Lung (tissue), 12 donors: Measurements from ENCODE around the gene NUDT16L1. TPM values are rescaled to one million over a fixed set of nuclear protein-coding genes. Genes with fewer than 3 reads are reported as not detected.

Source experiments
- ATAC-seq: fragments of 200-7000 bp; cut with Tn5 transposase; one replicate; pipeline ENCODE4 v1.9.1; 2020; ENCODE audit warnings: moderate number of reproducible peaks; ENCODE audit not compliant: insufficient read depth, low FRiP score
- DNase-seq, 3 donors: peaks; one replicate each; pipeline ENCODE4 v3.0.0-alpha.2; 2013 to 2017
- H3K27ac ChIP-seq, 2 donors: one replicate each; pipeline ENCODE4 v1.5.1; 2013; ENCODE audit warnings: mild to moderate bottlenecking in 2 of 2, moderate library complexity in 2 of 2, control low read depth in 1 of 2, inconsistent platforms in 1 of 2, low read depth in 1 of 2, low read length in 1 of 2
- H3K27me3 ChIP-seq, 3 donors: one replicate each; pipeline ENCODE4 v1.5.1; 2013; ENCODE audit warnings: low read length in 2 of 3; ENCODE audit not compliant: control insufficient read depth in 3 of 3, insufficient read depth in 3 of 3
- H3K36me3 ChIP-seq, 4 donors: one replicate each; pipeline ENCODE4 v1.5.1; 2013; ENCODE audit warnings: low read length in 4 of 4, mild to moderate bottlenecking in 1 of 4, moderate library complexity in 1 of 4; ENCODE audit not compliant: control insufficient read depth in 4 of 4, insufficient read depth in 4 of 4
- H3K4me1 ChIP-seq, 5 donors: one replicate each; pipeline ENCODE4 v1.5.1; 2013; ENCODE audit warnings: low read length in 5 of 5, mild to moderate bottlenecking in 2 of 5, moderate library complexity in 1 of 5; ENCODE audit not compliant: control insufficient read depth in 5 of 5, insufficient read depth in 5 of 5
- H3K4me3 ChIP-seq: one replicate; pipeline ENCODE4 v1.5.1; 2013; ENCODE audit warnings: mild to moderate bottlenecking, control low read depth, moderate library complexity
- H3K9ac ChIP-seq, 2 donors: one replicate each; pipeline ENCODE4 v1.5.1; 2013; ENCODE audit warnings: low read length in 2 of 2, control low read depth in 1 of 2; ENCODE audit not compliant: insufficient read depth in 1 of 2
- H3K9me3 ChIP-seq, 4 donors: one replicate each; pipeline ENCODE4 v1.5.1; 2013; ENCODE audit warnings: low read length in 3 of 4, mild to moderate bottlenecking in 1 of 4, moderate library complexity in 1 of 4; ENCODE audit not compliant: control insufficient read depth in 4 of 4, insufficient read depth in 3 of 4
- WGBS, 2 donors: extraction: QIAGEN DNeasy Blood & Tissue Kit; methylation state at CpG; one replicate each; pipeline ENCODE4 v1.1.7; 2013; 5-methylcytosine and 5-hydroxymethylcytosine counted together
- polyA plus RNA-seq, 2 donors: library from polyadenylated mRNA; stranded (reverse); fragments of 200-250 nt; gene quantifications; one replicate each; pipeline ENCODE4 v1.2.1, GENCODE V29; 2013
- total RNA-seq, 2 donors: library from RNA; depleted of rRNA in 1 of 2; stranded (reverse); fragments of >200 nt in 1 of 2; gene quantifications; one replicate each; pipeline ENCODE4 v1.2.1, GENCODE V29; 2014 to 2021
- TF ChIP-seq, protein P1 (sequence below): IDR thresholded peaks from 2 replicates; pipeline ENCODE4 v1.5.1; 2012; ENCODE audit warnings: mild to moderate bottlenecking; ENCODE audit errors: control extremely low read depth, extremely low read depth
- donor health status: control.
- donor health status: control.
- donor health status: Bipolar disorder and iron deficiency.
- donor health status: healthy.
- donor health status: DM: yes; HTN: yes; CAD: no.

NUDT16L1 gene
- total and polyA plus RNA-seq, 4 donors, result 27.8 to 41.3 (median 32.3) TPM

DNA sequence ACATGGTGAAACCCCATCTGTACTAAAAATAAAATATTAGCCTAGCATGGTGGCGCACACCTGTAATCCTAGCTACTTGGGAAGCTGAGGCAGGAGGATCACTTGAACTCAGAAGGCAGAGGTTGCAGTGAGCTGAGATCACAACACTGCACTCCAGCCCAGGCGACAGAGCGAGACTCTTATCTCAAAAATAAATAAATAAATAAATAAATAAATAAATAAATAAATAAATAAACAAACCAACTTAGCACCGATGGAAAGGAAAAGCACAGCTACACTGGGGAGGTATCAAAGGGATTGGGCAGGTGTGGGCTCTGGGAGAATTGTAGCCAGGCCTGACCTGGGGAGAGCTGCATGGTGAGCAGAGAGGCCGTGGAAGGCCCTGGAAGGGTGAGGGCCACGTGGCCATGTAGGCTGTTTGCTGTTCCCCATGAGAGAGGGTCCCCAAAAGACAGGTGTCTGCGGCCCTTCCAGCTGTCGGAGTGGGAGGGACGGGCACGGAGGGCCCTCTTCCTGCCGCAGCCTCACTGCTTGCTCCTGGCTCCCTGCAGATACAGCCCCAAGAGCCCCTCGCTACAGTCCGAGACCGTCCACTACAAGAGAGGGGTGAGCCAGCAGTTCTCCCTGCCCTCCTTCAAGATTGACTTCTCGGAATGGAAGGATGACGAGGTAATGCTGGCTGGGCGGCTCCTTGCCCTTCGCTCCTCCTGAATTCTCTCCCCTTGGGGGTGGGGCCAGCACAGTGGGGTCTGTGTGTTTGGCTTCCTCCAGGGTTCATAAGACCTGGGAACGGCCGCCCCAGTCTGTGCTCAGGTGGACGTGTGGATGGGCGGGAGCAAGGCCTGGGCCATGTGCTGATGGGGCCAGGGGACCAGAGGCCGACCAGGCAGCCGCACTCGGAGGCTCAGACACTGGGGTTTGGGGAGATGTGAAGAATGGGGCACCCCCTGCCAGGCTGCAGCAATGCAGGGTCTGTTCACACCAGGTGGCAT is 36.4 kb upstream of the NUDT16L1 start:
- H3K36me3 ChIP-seq, result peaks cover under 1 to 57% (median 19%) of the 10 kb centered on the region in 4 donors
- peaks cover 0 to 19% (median 16%) of the 10 kb centered on the region in 5 donors for H3K4me1 ChIP-seq
- H3K9ac ChIP-seq, result no peak overlapping the region
- WGBS, 2 donors, result 93 to 96% methylated on average over 25 of the region's 25 CpGs
- no peak for DNase-seq
- no peak for ATAC-seq
- TF ChIP-seq, protein P1, sequence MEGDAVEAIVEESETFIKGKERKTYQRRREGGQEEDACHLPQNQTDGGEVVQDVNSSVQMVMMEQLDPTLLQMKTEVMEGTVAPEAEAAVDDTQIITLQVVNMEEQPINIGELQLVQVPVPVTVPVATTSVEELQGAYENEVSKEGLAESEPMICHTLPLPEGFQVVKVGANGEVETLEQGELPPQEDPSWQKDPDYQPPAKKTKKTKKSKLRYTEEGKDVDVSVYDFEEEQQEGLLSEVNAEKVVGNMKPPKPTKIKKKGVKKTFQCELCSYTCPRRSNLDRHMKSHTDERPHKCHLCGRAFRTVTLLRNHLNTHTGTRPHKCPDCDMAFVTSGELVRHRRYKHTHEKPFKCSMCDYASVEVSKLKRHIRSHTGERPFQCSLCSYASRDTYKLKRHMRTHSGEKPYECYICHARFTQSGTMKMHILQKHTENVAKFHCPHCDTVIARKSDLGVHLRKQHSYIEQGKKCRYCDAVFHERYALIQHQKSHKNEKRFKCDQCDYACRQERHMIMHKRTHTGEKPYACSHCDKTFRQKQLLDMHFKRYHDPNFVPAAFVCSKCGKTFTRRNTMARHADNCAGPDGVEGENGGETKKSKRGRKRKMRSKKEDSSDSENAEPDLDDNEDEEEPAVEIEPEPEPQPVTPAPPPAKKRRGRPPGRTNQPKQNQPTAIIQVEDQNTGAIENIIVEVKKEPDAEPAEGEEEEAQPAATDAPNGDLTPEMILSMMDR, result no peak
- H3K27me3 ChIP-seq, result no peaks in the 10 kb centered on the region
- H3K27ac ChIP-seq, result peak overlapping the region in 1 of 2 donors; percentile 42
- H3K4me3 ChIP-seq, result no peak overlapping the region
- H3K9me3 ChIP-seq, result no peaks in the 10 kb centered on the region

DNA sequence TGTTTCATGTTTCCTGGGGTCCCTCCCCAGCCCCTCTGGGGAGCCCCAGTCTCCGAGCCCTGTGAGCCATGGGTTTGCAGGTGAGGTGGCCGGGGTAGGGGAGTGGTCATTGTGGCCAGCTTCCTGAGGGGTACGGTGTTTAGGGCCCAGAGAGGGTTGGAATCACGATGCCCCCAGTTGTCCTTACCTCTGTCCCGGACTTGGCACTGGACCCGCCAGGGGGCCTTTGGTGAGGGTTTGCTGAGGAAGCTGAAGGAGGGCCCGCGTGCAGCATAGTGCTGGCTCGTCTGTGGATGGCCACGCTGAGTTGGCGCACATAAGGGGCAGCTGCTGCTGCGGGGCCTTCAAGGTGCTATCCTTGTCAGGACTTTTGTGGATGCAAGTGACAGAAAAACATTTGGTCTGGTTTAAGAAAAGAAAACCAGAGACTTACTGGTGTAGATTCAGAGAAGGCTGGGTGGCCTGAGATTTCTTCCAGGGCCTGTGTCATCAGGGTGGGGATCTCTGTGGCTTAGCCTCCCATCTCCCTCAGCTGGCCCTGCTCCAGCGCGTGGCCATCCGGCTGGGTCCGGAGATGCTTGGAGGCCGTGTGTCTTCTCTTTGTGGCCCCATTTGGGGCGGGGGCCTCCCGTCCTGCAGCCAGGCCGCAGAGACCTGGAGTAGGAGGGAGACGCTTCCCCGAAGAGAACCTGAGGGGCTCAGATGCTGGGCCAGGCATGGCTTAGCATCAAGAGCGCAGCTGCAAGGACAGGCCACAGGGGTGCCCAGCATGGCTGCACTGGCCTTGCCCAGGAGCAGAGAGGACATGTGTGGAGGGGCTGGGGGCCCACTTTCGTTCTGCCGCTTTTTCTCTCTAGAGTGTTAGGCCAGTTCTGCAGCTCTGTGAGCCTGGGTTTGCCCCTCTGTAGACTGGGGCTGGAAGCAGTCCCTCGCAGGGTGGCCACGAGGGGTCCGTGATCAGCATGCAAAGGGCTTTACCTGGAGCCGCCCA is 33.7 kb upstream of the NUDT16L1 start:
- ATAC-seq, result no peak
- no peak for DNase-seq
- Histone ChIP-seq H3K27me3 (no peaks in the 10 kb centered on the region), H3K27ac (peak overlapping the region in 1 of 2 donors; percentile 83), H3K9ac (no peak overlapping the region), H3K4me1 (peaks cover 0 to 22% (median 8%) of the 10 kb centered on the region in 5 donors), H3K36me3 (peaks cover 0 to 53% (median 20%) of the 10 kb centered on the region in 4 donors), H3K4me3 (no peak overlapping the region), H3K9me3 (no peaks in the 10 kb centered on the region)
- WGBS, 2 donors, result 91 to 92% methylated on average over 29 of the region's 29 CpGs
- TF ChIP-seq, protein P1, result no peak

DNA sequence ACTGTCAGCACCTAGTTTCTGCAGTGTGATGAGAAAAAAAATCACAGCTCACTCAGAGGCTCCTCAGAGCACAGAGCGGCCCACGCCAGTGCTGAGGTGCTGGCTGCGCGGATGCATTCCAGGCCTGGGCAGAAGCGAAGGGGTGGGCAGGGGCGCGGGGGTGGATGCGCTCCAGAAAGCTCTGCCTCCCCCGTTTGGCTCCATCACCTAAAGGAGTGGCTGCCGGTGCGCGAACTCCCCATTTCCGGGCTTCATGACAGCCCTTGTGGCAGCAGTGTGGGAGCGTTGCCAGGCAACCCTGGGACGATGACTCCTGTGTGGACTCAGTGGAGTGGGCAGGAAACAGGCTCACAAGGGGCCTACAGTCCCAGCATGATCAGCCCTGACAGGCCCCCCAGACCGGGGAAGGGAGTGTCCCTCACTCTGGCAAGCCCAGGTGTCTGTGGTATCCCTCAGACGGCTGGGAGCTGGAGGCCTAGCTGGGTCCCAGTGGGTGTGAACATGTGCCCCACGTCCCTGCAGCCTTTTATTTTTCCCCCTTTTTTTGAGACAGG is 32.8 kb upstream of the NUDT16L1 start:
- DNase-seq (peak; percentile 64 to 75 (median 74)), ATAC-seq (peak; percentile 29)
- Histone ChIP-seq H3K9ac (no peak overlapping the region), H3K27ac (peak overlapping the region in 1 of 2 donors; percentile 83), H3K27me3 (no peaks in the 10 kb centered on the region), H3K4me3 (no peak overlapping the region), H3K36me3 (peaks cover 0 to 48% (median 18%) of the 10 kb centered on the region in 4 donors), H3K9me3 (no peaks in the 10 kb centered on the region), H3K4me1 (peaks cover 0 to 24% (median 3%) of the 10 kb centered on the region in 5 donors)
- 27 to 38% methylated on average over 18 of the region's 18 CpGs for WGBS, 2 donors
- TF ChIP-seq, protein P1, result no peak
